GM23338 (cell line): ENCODE results near the gene CRYZ. TPM values are rescaled to one million over a fixed set of nuclear protein-coding genes. Genes with fewer than 3 reads are reported as not detected.

Experiments
- ATAC-seq: fragments of 200-7000 bp; cut with Tn5 transposase; 3 replicates; pipeline ENCODE4 v1.9.1; 2020
- DNase-seq: peaks from one replicate; pipeline ENCODE4 v3.0.0-alpha.2; 2015; ENCODE audit warnings: low spot score
- H2AFZ ChIP-seq: fragments of 200-600 bp; sonication (generic); 2 replicates; pipeline ENCODE4 v1.8.0; 2016; ENCODE audit warnings: antibody characterized with exemption, mild to moderate bottlenecking, moderate library complexity
- H3F3A ChIP-seq: fragments of 200-600 bp; sonication (generic); replicated peaks from 2 replicates; pipeline ENCODE4 v1.8.0; 2017; ENCODE audit warnings: antibody characterized with exemption, mixed run types, low read depth
- H3K27ac ChIP-seq: fragments of 200-600 bp; sonication (generic); 2 replicates; pipeline ENCODE4 v1.6.1; 2016; ENCODE audit warnings: low read depth
- H3K27me3 ChIP-seq: fragments of 200-600 bp; sonication (generic); 2 replicates; pipeline ENCODE4 v1.8.0; 2016; ENCODE audit warnings: mild to moderate bottlenecking, mixed run types, moderate library complexity; ENCODE audit not compliant: insufficient read depth
- H3K36me3 ChIP-seq: fragments of 200-600 bp; sonication (generic); 2 replicates; pipeline ENCODE4 v1.8.0; 2016; ENCODE audit warnings: mild to moderate bottlenecking; ENCODE audit not compliant: insufficient read depth
- H3K4me1 ChIP-seq: fragments of 200-600 bp; sonication (generic); 2 replicates; pipeline ENCODE4 v1.8.0; 2016; ENCODE audit warnings: mild to moderate bottlenecking, moderate library complexity; ENCODE audit not compliant: insufficient read depth
- H3K4me2 ChIP-seq: fragments of 200-600 bp; sonication (generic); 2 replicates; pipeline ENCODE4 v1.7.1; 2017; ENCODE audit warnings: mixed run types
- H3K4me3 ChIP-seq: fragments of 200-600 bp; sonication (generic); 2 replicates; pipeline ENCODE4 v1.6.1; 2016; ENCODE audit warnings: mixed run types
- H3K79me2 ChIP-seq: fragments of 200-600 bp; sonication (generic); replicated peaks from 2 replicates; pipeline ENCODE4 v1.8.0; 2017; ENCODE audit warnings: mild to moderate bottlenecking; ENCODE audit not compliant: insufficient read depth
- H3K9me2 ChIP-seq: fragments of 200-600 bp; sonication (generic); 2 replicates; pipeline ENCODE4 v1.8.0; 2017; ENCODE audit not compliant: insufficient read depth
- H4K20me1 ChIP-seq: fragments of 200-600 bp; sonication (generic); replicated peaks from 2 replicates; pipeline ENCODE4 v1.8.0; 2017; ENCODE audit warnings: mild to moderate bottlenecking; ENCODE audit not compliant: insufficient read depth
- H3K27ac Mint-ChIP-seq: 2 replicates; pipeline ENCODE4 v1.8.0; 2020; ENCODE audit warnings: inconsistent platforms, mild to moderate bottlenecking, moderate library complexity, mixed read lengths
- H3K27me3 Mint-ChIP-seq: 3 replicates; pipeline ENCODE4 v1.8.0; 2022; ENCODE audit warnings: low read depth, mild to moderate bottlenecking, moderate library complexity, mixed read lengths, inconsistent platforms; ENCODE audit not compliant: insufficient read depth, poor library complexity
- H3K36me3 Mint-ChIP-seq: 3 replicates; pipeline ENCODE4 v1.8.0; 2021; ENCODE audit warnings: low read depth, mild to moderate bottlenecking, inconsistent platforms, moderate library complexity, mixed read lengths
- H3K4me1 Mint-ChIP-seq: 3 replicates; pipeline ENCODE4 v1.8.0; 2020; ENCODE audit warnings: mild to moderate bottlenecking, inconsistent platforms, mixed read lengths
- H3K4me3 Mint-ChIP-seq: 3 replicates; pipeline ENCODE4 v1.8.0; 2021; ENCODE audit warnings: moderate library complexity, mild to moderate bottlenecking, inconsistent platforms, mixed read lengths
- H3K9me3 Mint-ChIP-seq: 3 replicates; pipeline ENCODE4 v1.8.0; 2020; ENCODE audit warnings: moderate library complexity, mild to moderate bottlenecking, inconsistent platforms, mixed read lengths
- CREB1 ChIP-seq: fragments of 250-450 bp; sonication (Bioruptor Pico); IDR thresholded peaks from 2 replicates; pipeline ENCODE4 v1.5.0; 2020; ENCODE audit warnings: low read depth, mild to moderate bottlenecking, moderate library complexity
- JUNB ChIP-seq: IDR thresholded peaks from one replicate; pipeline ENCODE4 v1.6.1; 2016; ENCODE audit warnings: antibody characterized with exemption; ENCODE audit not compliant: unreplicated experiment
- POLR2AphosphoS5 ChIP-seq: IDR thresholded peaks from 2 replicates; pipeline ENCODE4 v1.6.1; 2016; ENCODE audit warnings: antibody characterized with exemption, low read depth
- REST ChIP-seq: IDR thresholded peaks from one replicate; pipeline ENCODE4 v1.6.1; 2018; ENCODE audit warnings: antibody characterized with exemption; ENCODE audit not compliant: unreplicated experiment
- STAT1 ChIP-seq: IDR thresholded peaks from one replicate; pipeline ENCODE4 v1.6.1; 2016; ENCODE audit warnings: antibody characterized with exemption; ENCODE audit not compliant: unreplicated experiment
- ZNF114 ChIP-seq: fragments of 250-450 bp; sonication (Bioruptor Pico); IDR thresholded peaks from 2 replicates; pipeline ENCODE4 v1.5.0; 2020; ENCODE audit warnings: mild to moderate bottlenecking, moderate library complexity
- polyA plus RNA-seq: library from polyadenylated mRNA; unstranded; fragments of >200 nt; fragmentation: Nextera tagmentation; extraction: Ambion mirVana; gene quantifications from 2 replicates; pipeline ENCODE4 v1.2.1, GENCODE V29; 2016
- total RNA-seq: library from RNA; depleted of rRNA; stranded (reverse); fragments of >200 nt; shearing (Covaris generic); gene quantifications from 2 replicates; pipeline ENCODE4 v1.2.3, GENCODE V29; 2014
- TF ChIP-seq, protein P1 (sequence below), 2 experiments: fragments of 200-600 bp in 1 of 2; sonication (generic) in 1 of 2; conservative IDR thresholded peaks; 2 replicates each; pipeline versions ENCODE4 v1.5.1 to v1.6.1; 2016 to 2017; ENCODE audit warnings: antibody characterized with exemption in 2 of 2, low read depth in 2 of 2, mild to moderate bottlenecking in 2 of 2, moderate library complexity in 1 of 2
- TF ChIP-seq, protein P2 (sequence below): fragments of 250-450 bp; sonication (Bioruptor Pico); IDR thresholded peaks from 2 replicates; pipeline ENCODE4 v1.5.0; 2020; ENCODE audit warnings: mild to moderate bottlenecking, moderate library complexity
- TF ChIP-seq, protein P3 (sequence below): IDR thresholded peaks from 2 replicates; pipeline ENCODE4 v1.6.1; 2016; ENCODE audit warnings: antibody characterized with exemption

Gene CRYZ
- total and polyA plus RNA-seq, 2 experiments from 2014 or later, result 45.7 to 57.8 TPM

GRCh38 chr1:74732960-74733603 is at the start of gene CRYZ, which contains the start of gene TYW3 (continued):
- TF ChIP-seq, protein P1, sequence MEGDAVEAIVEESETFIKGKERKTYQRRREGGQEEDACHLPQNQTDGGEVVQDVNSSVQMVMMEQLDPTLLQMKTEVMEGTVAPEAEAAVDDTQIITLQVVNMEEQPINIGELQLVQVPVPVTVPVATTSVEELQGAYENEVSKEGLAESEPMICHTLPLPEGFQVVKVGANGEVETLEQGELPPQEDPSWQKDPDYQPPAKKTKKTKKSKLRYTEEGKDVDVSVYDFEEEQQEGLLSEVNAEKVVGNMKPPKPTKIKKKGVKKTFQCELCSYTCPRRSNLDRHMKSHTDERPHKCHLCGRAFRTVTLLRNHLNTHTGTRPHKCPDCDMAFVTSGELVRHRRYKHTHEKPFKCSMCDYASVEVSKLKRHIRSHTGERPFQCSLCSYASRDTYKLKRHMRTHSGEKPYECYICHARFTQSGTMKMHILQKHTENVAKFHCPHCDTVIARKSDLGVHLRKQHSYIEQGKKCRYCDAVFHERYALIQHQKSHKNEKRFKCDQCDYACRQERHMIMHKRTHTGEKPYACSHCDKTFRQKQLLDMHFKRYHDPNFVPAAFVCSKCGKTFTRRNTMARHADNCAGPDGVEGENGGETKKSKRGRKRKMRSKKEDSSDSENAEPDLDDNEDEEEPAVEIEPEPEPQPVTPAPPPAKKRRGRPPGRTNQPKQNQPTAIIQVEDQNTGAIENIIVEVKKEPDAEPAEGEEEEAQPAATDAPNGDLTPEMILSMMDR (conservative IDR thresholded peaks at IDR 0.05; ENCODE audit: low read depth in 2 of 2), result no peak

GRCh38 chr1:74780594-74780993 is 47.7 kb upstream of the CRYZ start:
- Histone ChIP-seq H3K4me3 (no peak overlapping the region), H3K27ac (peak overlapping the region; percentile 22; the same call in 1 of the 2 replicates), H3K4me1 (peaks cover 25% of the 10 kb centered on the region), H3F3A (no peaks in the 10 kb centered on the region), H4K20me1 (no peaks in the 10 kb centered on the region), H2AFZ (peak overlapping the region; percentile 19; the same call in 1 of the 2 replicates), H3K27me3 (no peaks in the 10 kb centered on the region), H3K79me2 (no peaks in the 10 kb centered on the region), H3K9me2 (no peaks in the 10 kb centered on the region), H3K36me3 (no peaks in the 10 kb centered on the region), H3K4me2 (0 out of 2 replicates have a peak overlapping the region, but pooled peaks have one; percentile 26)
- ATAC-seq (peak; percentile 86), DNase-seq (peak; percentile 61)
- no peak overlapping the region for H3K4me3 Mint-ChIP-seq
- H3K9me3 Mint-ChIP-seq, result no peaks in the 10 kb centered on the region
- H3K27me3 Mint-ChIP-seq, result no peaks in the 10 kb centered on the region
- H3K27ac Mint-ChIP-seq, result peak overlapping the region; percentile 65
- no peaks in the 10 kb centered on the region for H3K36me3 Mint-ChIP-seq
- peaks cover 20% of the 10 kb centered on the region for H3K4me1 Mint-ChIP-seq
- TF ChIP-seq JUNB (no peak), ZNF114 (no peak), STAT1 (no peak), POLR2AphosphoS5 (no peak), CREB1 (CRISPR knock-in tag) (no peak), REST (no peak)
- TF ChIP-seq, protein P2, sequence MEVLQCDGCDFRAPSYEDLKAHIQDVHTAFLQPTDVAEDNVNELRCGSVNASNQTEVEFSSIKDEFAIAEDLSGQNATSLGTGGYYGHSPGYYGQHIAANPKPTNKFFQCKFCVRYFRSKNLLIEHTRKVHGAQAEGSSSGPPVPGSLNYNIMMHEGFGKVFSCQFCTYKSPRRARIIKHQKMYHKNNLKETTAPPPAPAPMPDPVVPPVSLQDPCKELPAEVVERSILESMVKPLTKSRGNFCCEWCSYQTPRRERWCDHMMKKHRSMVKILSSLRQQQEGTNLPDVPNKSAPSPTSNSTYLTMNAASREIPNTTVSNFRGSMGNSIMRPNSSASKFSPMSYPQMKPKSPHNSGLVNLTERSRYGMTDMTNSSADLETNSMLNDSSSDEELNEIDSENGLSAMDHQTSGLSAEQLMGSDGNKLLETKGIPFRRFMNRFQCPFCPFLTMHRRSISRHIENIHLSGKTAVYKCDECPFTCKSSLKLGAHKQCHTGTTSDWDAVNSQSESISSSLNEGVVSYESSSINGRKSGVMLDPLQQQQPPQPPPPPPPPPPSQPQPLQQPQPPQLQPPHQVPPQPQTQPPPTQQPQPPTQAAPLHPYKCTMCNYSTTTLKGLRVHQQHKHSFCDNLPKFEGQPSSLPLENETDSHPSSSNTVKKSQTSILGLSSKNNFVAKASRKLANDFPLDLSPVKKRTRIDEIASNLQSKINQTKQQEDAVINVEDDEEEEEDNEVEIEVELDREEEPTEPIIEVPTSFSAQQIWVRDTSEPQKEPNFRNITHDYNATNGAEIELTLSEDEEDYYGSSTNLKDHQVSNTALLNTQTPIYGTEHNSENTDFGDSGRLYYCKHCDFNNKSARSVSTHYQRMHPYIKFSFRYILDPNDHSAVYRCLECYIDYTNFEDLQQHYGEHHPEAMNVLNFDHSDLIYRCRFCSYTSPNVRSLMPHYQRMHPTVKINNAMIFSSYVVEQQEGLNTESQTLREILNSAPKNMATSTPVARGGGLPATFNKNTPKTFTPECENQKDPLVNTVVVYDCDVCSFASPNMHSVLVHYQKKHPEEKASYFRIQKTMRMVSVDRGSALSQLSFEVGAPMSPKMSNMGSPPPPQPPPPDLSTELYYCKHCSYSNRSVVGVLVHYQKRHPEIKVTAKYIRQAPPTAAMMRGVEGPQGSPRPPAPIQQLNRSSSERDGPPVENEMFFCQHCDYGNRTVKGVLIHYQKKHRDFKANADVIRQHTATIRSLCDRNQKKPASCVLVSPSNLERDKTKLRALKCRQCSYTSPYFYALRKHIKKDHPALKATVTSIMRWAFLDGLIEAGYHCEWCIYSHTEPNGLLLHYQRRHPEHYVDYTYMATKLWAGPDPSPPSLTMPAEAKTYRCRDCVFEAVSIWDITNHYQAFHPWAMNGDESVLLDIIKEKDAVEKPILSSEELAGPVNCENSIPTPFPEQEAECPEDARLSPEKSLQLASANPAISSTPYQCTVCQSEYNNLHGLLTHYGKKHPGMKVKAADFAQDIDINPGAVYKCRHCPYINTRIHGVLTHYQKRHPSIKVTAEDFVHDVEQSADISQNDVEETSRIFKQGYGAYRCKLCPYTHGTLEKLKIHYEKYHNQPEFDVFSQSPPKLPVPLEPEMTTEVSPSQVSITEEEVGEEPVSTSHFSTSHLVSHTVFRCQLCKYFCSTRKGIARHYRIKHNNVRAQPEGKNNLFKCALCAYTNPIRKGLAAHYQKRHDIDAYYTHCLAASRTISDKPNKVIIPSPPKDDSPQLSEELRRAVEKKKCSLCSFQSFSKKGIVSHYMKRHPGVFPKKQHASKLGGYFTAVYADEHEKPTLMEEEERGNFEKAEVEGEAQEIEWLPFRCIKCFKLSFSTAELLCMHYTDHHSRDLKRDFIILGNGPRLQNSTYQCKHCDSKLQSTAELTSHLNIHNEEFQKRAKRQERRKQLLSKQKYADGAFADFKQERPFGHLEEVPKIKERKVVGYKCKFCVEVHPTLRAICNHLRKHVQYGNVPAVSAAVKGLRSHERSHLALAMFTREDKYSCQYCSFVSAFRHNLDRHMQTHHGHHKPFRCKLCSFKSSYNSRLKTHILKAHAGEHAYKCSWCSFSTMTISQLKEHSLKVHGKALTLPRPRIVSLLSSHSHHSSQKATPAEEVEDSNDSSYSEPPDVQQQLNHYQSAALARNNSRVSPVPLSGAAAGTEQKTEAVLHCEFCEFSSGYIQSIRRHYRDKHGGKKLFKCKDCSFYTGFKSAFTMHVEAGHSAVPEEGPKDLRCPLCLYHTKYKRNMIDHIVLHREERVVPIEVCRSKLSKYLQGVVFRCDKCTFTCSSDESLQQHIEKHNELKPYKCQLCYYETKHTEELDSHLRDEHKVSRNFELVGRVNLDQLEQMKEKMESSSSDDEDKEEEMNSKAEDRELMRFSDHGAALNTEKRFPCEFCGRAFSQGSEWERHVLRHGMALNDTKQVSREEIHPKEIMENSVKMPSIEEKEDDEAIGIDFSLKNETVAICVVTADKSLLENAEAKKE (CRISPR knock-in tag), result no peak
- TF ChIP-seq, protein P3, sequence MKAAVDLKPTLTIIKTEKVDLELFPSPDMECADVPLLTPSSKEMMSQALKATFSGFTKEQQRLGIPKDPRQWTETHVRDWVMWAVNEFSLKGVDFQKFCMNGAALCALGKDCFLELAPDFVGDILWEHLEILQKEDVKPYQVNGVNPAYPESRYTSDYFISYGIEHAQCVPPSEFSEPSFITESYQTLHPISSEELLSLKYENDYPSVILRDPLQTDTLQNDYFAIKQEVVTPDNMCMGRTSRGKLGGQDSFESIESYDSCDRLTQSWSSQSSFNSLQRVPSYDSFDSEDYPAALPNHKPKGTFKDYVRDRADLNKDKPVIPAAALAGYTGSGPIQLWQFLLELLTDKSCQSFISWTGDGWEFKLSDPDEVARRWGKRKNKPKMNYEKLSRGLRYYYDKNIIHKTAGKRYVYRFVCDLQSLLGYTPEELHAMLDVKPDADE, result no peak
- TF ChIP-seq, protein P1 (conservative IDR thresholded peaks at IDR 0.05; ENCODE audit: low read depth in 2 of 2), result no peak
